VCaP (cell line): ENCODE data around the gene CRB2.
A peak's percentile ranks its signal among the peaks of the same experiment; 100 is the strongest.
"Not testable (repeated sequence)": the region's sequence is repeated elsewhere in the genome, so short reads cannot be mapped to it uniquely, and the experiment has no call there.

Source experiments
- H3K27ac ChIP-seq: fragments of 450-650 bp; 2 replicates; pipeline ENCODE4 v1.5.1; 2017
- TF ChIP-seq, protein P1 (sequence below): fragments of 450-650 bp; conservative IDR thresholded peaks from 2 replicates; pipeline ENCODE4 v1.5.1; 2017; ENCODE audit warnings: mild to moderate bottlenecking, moderate library complexity

Gene CRB2

DNA sequence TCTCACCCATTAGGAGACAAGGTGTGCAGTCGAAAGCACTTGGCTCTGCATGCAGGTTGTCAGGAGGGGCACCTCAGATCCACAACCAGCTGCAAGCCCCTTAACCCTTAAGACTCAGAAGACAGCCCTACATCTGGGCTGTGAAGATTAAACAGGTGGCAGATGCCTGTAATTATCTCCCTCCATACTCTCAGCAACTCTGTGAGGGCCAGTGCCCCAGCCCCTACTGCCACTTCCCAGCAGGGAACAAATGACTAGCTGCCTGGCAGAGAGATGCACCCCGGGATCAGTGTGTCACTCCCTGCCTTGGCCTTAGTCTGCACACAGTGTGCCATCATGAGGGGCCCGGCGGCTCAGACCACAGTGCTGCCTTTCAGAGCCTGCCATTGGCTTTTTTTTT, 42.0 kb downstream of the CRB2 start:
- TF ChIP-seq, protein P1, sequence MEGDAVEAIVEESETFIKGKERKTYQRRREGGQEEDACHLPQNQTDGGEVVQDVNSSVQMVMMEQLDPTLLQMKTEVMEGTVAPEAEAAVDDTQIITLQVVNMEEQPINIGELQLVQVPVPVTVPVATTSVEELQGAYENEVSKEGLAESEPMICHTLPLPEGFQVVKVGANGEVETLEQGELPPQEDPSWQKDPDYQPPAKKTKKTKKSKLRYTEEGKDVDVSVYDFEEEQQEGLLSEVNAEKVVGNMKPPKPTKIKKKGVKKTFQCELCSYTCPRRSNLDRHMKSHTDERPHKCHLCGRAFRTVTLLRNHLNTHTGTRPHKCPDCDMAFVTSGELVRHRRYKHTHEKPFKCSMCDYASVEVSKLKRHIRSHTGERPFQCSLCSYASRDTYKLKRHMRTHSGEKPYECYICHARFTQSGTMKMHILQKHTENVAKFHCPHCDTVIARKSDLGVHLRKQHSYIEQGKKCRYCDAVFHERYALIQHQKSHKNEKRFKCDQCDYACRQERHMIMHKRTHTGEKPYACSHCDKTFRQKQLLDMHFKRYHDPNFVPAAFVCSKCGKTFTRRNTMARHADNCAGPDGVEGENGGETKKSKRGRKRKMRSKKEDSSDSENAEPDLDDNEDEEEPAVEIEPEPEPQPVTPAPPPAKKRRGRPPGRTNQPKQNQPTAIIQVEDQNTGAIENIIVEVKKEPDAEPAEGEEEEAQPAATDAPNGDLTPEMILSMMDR: no peak
- no peak overlapping the region for H3K27ac ChIP-seq

DNA sequence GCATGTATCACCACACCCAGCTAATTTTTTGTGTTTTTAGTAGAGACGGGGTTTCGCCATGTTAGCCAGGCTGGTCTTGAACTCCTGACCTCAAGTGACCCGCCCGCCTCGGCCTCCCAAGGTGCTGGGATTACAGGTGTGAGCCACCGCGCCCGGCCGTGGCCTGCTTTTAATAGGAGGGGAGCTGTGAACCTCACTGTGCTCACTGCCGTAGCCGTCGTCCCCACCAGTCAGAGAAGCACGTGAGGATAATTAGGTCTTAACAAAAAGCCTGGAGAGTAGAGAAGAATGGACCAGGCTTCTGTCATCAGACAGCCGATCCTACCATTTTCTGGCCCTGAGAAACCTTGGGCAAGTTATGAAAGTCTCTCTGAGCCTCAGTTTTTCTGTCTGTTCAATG, 42.9 kb downstream of the CRB2 start:
- H3K27ac ChIP-seq: not testable (repeated sequence)

DNA sequence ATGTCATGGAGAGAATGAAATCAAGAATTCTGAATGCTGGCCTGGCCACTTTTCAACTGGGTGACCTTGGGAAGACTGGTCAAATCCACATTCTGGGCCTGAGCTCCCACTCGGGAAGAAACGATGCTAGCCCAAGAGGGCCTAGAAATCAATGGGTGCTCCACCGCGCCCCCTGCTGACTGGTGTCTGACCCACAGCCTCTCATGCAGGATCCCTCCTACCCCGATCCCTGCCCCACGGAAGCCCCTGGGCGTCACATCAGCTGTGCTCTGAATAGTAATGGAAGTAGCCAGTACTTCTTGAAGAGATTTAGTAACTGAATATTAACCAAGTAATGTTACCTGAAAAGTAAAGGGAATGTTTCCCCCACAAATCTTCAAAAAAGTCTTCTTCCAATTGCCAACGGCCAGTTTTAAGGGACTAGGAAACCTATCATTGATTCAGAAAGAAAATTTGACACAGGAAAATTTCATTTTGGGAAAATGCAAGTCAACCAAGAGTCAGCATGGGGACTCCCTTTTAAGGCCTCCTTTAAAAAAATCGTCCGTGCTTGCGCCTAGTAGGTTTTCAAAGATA, 43.9 kb downstream of the CRB2 start:
- TF ChIP-seq, protein P1: peak; percentile 54; the same call in 1 of the 2 replicates
- H3K27ac ChIP-seq: no peak overlapping the region; the same call in 1 of the 2 replicates

DNA sequence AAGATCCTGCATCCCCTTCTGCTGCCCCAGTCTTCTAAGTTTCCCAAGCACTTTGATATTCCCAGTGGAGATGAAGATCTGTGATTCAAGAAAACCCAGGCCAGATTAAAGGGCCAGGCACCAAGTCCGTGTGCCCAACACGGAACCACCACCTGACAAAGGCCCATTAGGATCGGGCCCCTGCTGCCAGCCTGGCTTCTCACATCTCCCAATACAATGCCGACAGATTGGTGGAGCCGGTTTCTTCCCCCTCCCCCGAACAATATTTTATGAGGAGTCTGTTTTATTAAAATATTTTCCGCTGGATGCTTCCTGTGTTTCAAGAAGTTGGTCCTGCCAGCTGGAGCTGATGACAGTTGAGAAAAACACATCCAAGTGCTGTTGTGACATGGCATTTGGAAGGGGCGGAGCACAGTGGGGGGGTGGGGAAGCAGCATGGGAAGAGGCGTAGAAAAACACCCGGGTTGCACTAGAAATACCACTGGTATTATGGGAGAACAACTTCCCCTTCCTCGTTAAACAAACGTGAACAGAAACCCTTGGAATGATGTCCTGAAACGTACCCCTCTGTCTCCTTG, 45.0 kb downstream of the CRB2 start:
- peak overlapping the region; percentile 25 for H3K27ac ChIP-seq
- TF ChIP-seq, protein P1: no peak

DNA sequence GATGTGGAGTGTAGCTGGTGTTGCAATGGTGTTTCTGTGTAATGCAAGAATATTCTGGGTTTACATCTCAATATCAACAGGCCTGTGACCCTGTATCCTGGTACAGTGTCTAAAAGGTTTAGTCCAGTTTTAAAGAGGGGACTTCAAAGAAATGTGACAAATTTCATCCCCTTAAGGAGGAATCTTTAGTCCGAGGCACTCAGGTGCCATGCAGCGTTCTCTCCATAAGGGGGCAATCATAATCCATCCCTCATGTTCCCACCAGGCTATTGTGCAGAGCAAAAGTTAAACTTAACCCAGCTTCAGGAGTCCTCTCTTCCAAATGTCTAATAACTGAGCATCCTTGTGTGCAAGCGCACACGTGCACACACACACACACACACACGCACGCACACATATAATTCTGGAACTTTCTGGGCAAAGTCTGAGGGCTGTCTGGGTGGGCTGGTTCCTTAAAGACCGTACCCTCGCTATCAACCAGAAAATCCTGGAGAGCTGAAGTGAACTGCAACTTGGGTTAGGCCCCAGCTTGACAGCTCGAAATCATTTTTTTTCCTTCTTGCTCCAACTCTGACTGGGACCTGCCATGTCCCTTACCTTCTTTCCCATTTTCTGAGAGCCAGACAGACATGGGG, 46.0 kb downstream of the CRB2 start:
- TF ChIP-seq, protein P1: peak; percentile 92
- H3K27ac ChIP-seq: 0 out of 2 replicates have a peak overlapping the region, but pooled peaks have one; percentile 5

DNA sequence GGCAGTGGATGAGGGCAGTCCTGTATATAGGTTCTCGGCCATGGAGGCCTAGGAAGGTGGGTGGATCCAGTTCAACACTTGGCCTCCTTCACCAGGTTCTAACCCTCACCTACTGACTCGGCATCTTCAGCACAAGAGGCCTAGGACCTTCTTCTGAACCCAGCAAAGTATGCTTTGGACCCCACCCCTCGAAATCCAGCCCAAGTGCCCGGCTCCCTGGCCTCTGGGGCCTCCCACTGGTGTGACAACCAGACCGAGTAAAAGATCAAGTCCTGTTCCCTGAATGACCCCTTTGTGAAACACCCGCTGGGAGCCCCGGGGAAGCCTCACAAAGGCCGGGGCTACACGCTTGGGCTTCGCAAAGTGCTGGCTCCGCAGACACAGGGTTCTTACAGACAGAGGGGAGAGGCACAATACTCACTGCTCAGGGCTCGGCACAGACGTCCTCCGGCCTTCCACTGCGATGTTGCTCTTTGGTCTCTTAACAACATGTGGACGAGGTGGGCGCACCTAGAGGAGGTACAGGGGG, 47.0 kb downstream of the CRB2 start:
- 0 out of 2 replicates have a peak overlapping the region, but pooled peaks have one; percentile 5 for H3K27ac ChIP-seq
- TF ChIP-seq, protein P1: no peak

DNA sequence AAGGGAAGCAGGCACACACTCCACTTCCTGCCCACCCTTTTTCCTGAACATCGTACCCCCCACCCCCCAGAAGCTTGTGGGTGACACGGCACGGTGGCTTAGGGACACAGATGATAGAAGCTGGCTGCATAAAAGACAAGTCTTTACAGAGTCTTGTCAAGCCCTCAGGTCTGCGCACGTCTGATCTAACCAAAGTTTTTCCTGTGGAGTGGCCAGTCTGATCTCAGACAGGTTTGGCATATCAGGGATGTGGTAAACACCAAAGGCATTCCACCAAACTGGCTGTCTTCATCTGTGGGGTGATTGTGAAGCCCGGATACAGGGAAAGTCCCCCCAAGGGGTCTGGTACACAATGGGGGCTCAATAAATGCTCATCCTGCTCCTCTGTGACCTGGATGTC, 50.0 kb downstream of the CRB2 start:
- TF ChIP-seq, protein P1: no peak
- H3K27ac ChIP-seq: peak overlapping the region; percentile 22; the same call in 1 of the 2 replicates
